Medulla oblongata (tissue), 1 donor: ENCODE measurements around the gene MMP3.

ENCODE experiments used
- DNase-seq: peaks from one replicate; pipeline ENCODE4 v3.0.0-alpha.2; 2015; ENCODE audit errors: extremely low spot score

MMP3 gene

GRCh38 chr11:102791271-102792036 is 52.0 kb downstream of the MMP3 start:
- no peak for DNase-seq

GRCh38 chr11:102788334-102788995 is 54.9 kb downstream of the MMP3 start:
- no peak for DNase-seq
